ENCODE data around the gene ANKRD39. TPM values are rescaled to one million over a fixed set of nuclear protein-coding genes. Genes with fewer than 3 reads are reported as not detected.

The ANKRD39 gene
- total and polyA plus RNA-seq, 9 of the 15 experiments (the other 6 are each of a cell fraction or from before 2014, with no cell fraction given) = 8.2 to 33.1 (median 23.8) TPM

DNA sequence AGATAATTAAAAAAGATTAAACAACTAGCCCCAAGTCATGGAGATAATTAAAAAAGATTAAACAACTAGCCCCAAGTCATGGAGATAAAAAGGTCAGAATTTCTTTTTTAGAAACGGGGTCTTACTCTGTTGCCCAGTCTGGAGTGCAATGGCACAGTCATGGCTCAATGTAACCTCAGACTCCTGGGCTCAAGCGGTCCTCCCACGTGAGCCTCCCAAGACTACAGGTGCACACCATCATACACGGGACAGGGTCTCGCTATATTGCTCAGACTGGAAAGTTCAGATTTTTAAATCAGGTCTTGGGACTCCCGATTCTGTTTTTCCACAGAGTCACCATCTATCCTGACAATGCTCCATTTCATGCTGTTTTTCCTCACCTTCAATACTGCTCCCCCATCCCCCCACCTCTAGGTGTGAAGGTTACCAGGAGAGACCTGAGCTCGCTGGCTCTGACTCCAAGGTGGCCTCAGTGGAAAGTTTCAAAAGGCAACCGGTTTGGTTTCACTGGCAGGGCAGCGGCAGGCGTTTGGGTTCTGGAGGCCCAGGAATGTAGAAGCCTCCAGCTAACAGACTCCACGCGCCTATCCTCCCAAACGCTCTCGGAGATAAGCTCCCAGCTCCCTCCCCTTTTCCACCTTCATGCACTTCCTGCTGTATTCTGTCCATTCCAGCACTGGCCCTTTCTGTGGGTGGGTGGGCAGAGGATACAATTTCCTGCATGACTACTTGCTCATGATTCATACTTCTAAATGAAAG, 15.0 kb upstream of the ANKRD39 start (continued):
- peak; percentile 96 for TF ChIP-seq ZNF121 (CRISPR knock-in tag; conservative IDR thresholded peaks at IDR 0.05)
- TF ChIP-seq TSC22D4 (tag; IDR thresholded peaks at IDR 0.05) = no peak
- TF ChIP-seq, protein P1, sequence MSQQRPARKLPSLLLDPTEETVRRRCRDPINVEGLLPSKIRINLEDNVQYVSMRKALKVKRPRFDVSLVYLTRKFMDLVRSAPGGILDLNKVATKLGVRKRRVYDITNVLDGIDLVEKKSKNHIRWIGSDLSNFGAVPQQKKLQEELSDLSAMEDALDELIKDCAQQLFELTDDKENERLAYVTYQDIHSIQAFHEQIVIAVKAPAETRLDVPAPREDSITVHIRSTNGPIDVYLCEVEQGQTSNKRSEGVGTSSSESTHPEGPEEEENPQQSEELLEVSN (IDR thresholded peaks at IDR 0.05; ENCODE audit: borderline replicate concordance in 1 of 2, extremely low read depth in 1 of 2, insufficient read depth in 1 of 2, insufficient read length in 1 of 2, low read depth in 1 of 2, low read length in 1 of 2, poor library complexity in 1 of 2, severe bottlenecking in 1 of 2) = peak in 1 of 2 experiments; percentile 17
- peak; percentile 28 for TF ChIP-seq CHD1 (IDR thresholded peaks at IDR 0.05; ENCODE audit: low read length)
- peak; percentile 22; the same call in 1 of the 2 replicates for TF ChIP-seq TEAD4 (IDR thresholded peaks at IDR 0.05; ENCODE audit: low read length)
- no peak for TF ChIP-seq TEAD4 (CRISPR knock-in tag; IDR thresholded peaks at IDR 0.05; ENCODE audit: borderline replicate concordance)
- TF ChIP-seq SMAD4 (CRISPR knock-in tag; conservative IDR thresholded peaks at IDR 0.05) = 0 out of 2 replicates have a peak, but pooled peaks have one; percentile 21
- TF ChIP-seq SOX6 (IDR thresholded peaks at IDR 0.05) = no peak
- 0 out of 2 replicates have a peak, but pooled peaks have one; percentile 17 for TF ChIP-seq MYC (IDR thresholded peaks at IDR 0.05; ENCODE audit: low read depth, low read length)
- TF ChIP-seq MYC (CRISPR knock-in tag; IDR thresholded peaks at IDR 0.05; ENCODE audit: borderline replicate concordance, low read depth) = no peak
- peak in 1 of 2 experiments; percentile 51; a peak in 2 of 4 replicates for TF ChIP-seq MAZ (CRISPR knock-in tag; conservative IDR thresholded peaks at IDR 0.05 in 1 of 2, IDR thresholded peaks at IDR 0.05 in 1 of 2)
- TF ChIP-seq, protein P2, sequence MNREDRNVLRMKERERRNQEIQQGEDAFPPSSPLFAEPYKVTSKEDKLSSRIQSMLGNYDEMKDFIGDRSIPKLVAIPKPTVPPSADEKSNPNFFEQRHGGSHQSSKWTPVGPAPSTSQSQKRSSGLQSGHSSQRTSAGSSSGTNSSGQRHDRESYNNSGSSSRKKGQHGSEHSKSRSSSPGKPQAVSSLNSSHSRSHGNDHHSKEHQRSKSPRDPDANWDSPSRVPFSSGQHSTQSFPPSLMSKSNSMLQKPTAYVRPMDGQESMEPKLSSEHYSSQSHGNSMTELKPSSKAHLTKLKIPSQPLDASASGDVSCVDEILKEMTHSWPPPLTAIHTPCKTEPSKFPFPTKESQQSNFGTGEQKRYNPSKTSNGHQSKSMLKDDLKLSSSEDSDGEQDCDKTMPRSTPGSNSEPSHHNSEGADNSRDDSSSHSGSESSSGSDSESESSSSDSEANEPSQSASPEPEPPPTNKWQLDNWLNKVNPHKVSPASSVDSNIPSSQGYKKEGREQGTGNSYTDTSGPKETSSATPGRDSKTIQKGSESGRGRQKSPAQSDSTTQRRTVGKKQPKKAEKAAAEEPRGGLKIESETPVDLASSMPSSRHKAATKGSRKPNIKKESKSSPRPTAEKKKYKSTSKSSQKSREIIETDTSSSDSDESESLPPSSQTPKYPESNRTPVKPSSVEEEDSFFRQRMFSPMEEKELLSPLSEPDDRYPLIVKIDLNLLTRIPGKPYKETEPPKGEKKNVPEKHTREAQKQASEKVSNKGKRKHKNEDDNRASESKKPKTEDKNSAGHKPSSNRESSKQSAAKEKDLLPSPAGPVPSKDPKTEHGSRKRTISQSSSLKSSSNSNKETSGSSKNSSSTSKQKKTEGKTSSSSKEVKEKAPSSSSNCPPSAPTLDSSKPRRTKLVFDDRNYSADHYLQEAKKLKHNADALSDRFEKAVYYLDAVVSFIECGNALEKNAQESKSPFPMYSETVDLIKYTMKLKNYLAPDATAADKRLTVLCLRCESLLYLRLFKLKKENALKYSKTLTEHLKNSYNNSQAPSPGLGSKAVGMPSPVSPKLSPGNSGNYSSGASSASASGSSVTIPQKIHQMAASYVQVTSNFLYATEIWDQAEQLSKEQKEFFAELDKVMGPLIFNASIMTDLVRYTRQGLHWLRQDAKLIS (CRISPR knock-in tag; IDR thresholded peaks at IDR 0.05) = 0 out of 2 replicates have a peak, but pooled peaks have one; percentile 41
- no peak for TF ChIP-seq CHAMP1 (IDR thresholded peaks at IDR 0.05)

All from K562 (cell line).